Endodermal cell (in vitro differentiated cells): ENCODE results near the gene CBR1. TPM values are rescaled to one million over a fixed set of nuclear protein-coding genes. Genes with fewer than 3 reads are reported as not detected.
"Not testable (repeated sequence)": the region's sequence is repeated elsewhere in the genome, so short reads cannot be mapped to it uniquely, and the experiment has no call there.

ENCODE experiments used
- DNase-seq: peaks from one replicate; pipeline ENCODE4 v3.0.0-alpha.2; 2017
- H3K27ac ChIP-seq: 2 replicates; pipeline ENCODE4 v1.5.1; 2013; ENCODE audit warnings: mild to moderate bottlenecking, low read depth, low read length, moderate library complexity
- H3K27me3 ChIP-seq: 2 replicates; pipeline ENCODE4 v1.6.1; 2013; ENCODE audit warnings: mild to moderate bottlenecking, low read length, moderate library complexity; ENCODE audit not compliant: insufficient read depth, control insufficient read depth, poor library complexity, severe bottlenecking
- H3K36me3 ChIP-seq: 2 replicates; pipeline ENCODE4 v1.7.0; 2013; ENCODE audit warnings: mild to moderate bottlenecking, low read length, moderate library complexity; ENCODE audit not compliant: control insufficient read depth, insufficient read depth
- H3K4me1 ChIP-seq: one replicate; pipeline ENCODE4 v1.7.0; 2013; ENCODE audit warnings: low read length; ENCODE audit not compliant: control insufficient read depth, insufficient read depth
- H3K4me3 ChIP-seq: 2 replicates; pipeline ENCODE4 v1.5.1; 2013; ENCODE audit warnings: mild to moderate bottlenecking, low read length, moderate library complexity
- H3K9ac ChIP-seq: 2 replicates; pipeline ENCODE4 v1.6.1; 2013; ENCODE audit warnings: mild to moderate bottlenecking, low read length, moderate library complexity; ENCODE audit not compliant: poor library complexity, severe bottlenecking; ENCODE audit errors: extremely low read depth
- H3K9me3 ChIP-seq: 2 replicates; pipeline ENCODE4 v1.6.1; 2013; ENCODE audit warnings: mild to moderate bottlenecking, low read length, moderate library complexity; ENCODE audit not compliant: control insufficient read depth
- H3K27ac Mint-ChIP-seq: 2 replicates; pipeline ENCODE4 v1.8.0; 2020; ENCODE audit warnings: mixed read lengths
- H3K27me3 Mint-ChIP-seq: 2 replicates; pipeline ENCODE4 v1.8.0; 2021; ENCODE audit warnings: mild to moderate bottlenecking, mixed read lengths; ENCODE audit not compliant: insufficient read depth
- H3K36me3 Mint-ChIP-seq: 2 replicates; pipeline ENCODE4 v1.8.0; 2020; ENCODE audit warnings: low read depth, mixed read lengths
- H3K4me1 Mint-ChIP-seq: 2 replicates; pipeline ENCODE4 v1.8.0; 2020; ENCODE audit warnings: mixed read lengths
- H3K4me3 Mint-ChIP-seq: 2 replicates; pipeline ENCODE4 v1.8.0; 2020; ENCODE audit warnings: mild to moderate bottlenecking, moderate library complexity, mixed read lengths
- H3K9me3 Mint-ChIP-seq: 2 replicates; pipeline ENCODE4 v1.8.0; 2020; ENCODE audit warnings: mild to moderate bottlenecking, mixed read lengths
- CTCF ChIP-seq: fragments of 200-600 bp; sonication (generic); conservative IDR thresholded peaks from 2 replicates; pipeline ENCODE4 v1.5.0; 2021; ENCODE audit warnings: antibody characterized with exemption, mild to moderate bottlenecking
- WGBS, 2 experiments: methylation state at CpG; one replicate each; pipeline versions ENCODE4 v1.1.5 to v1.1.7; 2013; ENCODE audit warnings: missing lambda C conversion rate in 2 of 2, mixed read lengths in 1 of 2; ENCODE audit not compliant: insufficient coverage in 1 of 2, insufficient read length in 1 of 2; 5-methylcytosine and 5-hydroxymethylcytosine counted together
- total RNA-seq, 2 donors: library from RNA; stranded (reverse); fragmentation: NEBNext Ultra II Directional in 1 of 2; extraction: Animal tissue kit (Norgen Biotek cat#: 25700) in 1 of 2; gene quantifications; 2 replicates in 1 of 2; 3 replicates in 1 of 2; pipeline ENCODE4 v1.2.1, GENCODE V29; 2021

CBR1 gene
- total RNA-seq, 2 donors from 2014 or later: 0.40 to 15.1 TPM

DNA sequence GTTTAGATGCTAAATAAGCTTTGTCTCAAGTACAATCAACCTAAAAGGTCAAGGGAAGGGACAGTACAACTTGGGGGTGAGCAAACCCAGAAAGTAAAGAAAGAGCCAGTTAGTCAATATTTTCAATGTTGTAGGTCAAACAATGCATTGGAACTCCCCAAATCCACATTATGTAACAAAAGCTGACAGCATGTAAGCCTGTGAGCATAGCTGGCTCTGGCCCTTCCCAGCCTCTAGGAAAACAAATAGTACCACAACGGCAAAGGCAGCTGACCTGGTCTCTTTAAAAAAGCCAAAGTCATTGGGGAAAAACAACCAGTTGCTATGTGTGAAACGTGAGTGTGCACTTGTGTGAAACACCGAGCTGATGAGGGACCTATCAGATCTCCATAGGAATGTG, 3.4 kb downstream of the CBR1 start:
- H3K9me3 Mint-ChIP-seq: peaks cover 14% of the 10 kb centered on the region
- peaks cover 23% of the 10 kb centered on the region for H3K4me1 Mint-ChIP-seq
- no peak for TF ChIP-seq CTCF
- H3K36me3 Mint-ChIP-seq: peaks cover 10% of the 10 kb centered on the region
- Histone ChIP-seq H3K27me3 (no peaks in the 10 kb centered on the region), H3K9me3 (peaks cover 15% of the 10 kb centered on the region), H3K4me1 (peaks cover 4% of the 10 kb centered on the region), H3K9ac (no peak overlapping the region), H3K27ac (no peak overlapping the region), H3K4me3 (no peak overlapping the region), H3K36me3 (no peaks in the 10 kb centered on the region)
- H3K27ac Mint-ChIP-seq: no peak overlapping the region
- WGBS, 2 experiments: 71 to 83% methylated on average over 3 of the region's 3 CpGs
- no peak overlapping the region for H3K4me3 Mint-ChIP-seq
- DNase-seq: no peak
- H3K27me3 Mint-ChIP-seq: peaks cover 11% of the 10 kb centered on the region

GRCh38 chr21:36073911-36074310, 4.1 kb downstream of the CBR1 start:
- H3K4me3 ChIP-seq, H3K4me3 Mint-ChIP-seq, H3K27me3 Mint-ChIP-seq, DNase-seq, H3K4me1 ChIP-seq, H3K27ac ChIP-seq, H3K36me3 Mint-ChIP-seq, H3K36me3 ChIP-seq, H3K9ac ChIP-seq, H3K27ac Mint-ChIP-seq, H3K9me3 ChIP-seq, H3K27me3 ChIP-seq: not testable (repeated sequence)
- Mint-ChIP-seq H3K4me1 (peaks cover 23% of the 10 kb centered on the region), H3K9me3 (peaks cover 11% of the 10 kb centered on the region)
- WGBS, 2 experiments: 86 to 100% methylated on average over 1 to 5 of the region's 5 CpGs

DNA sequence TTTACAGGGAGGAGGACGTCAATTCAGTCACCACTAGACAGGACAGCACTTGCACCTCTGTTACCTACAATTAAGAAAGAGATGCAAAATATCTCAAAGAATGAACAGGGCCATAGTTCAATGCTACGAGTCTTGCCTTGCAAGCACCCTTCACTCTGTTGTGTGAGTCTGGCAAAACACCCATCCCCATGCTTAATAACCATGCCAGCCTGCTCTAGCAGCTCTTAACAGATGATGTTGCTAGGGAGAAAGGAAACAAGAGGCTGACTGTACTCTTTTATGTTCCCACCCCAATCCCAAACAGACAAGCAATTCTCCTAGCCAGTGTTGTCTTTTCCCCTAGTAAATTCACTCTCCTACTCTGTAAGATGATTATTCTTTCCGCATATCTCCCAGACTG, 5.3 kb downstream of the CBR1 start:
- WGBS, 2 experiments: 85 to 88% methylated on average over 2 to 3 of the region's 3 CpGs
- Mint-ChIP-seq H3K27ac (no peak overlapping the region), H3K27me3 (peaks cover 7% of the 10 kb centered on the region), H3K9me3 (peaks cover 7% of the 10 kb centered on the region), H3K36me3 (peaks cover 4% of the 10 kb centered on the region), H3K4me3 (no peak overlapping the region), H3K4me1 (peaks cover 23% of the 10 kb centered on the region)
- DNase-seq: no peak
- Histone ChIP-seq H3K27me3 (no peaks in the 10 kb centered on the region), H3K4me3 (no peak overlapping the region), H3K36me3 (no peaks in the 10 kb centered on the region), H3K4me1 (peaks cover 4% of the 10 kb centered on the region), H3K9me3 (no peaks in the 10 kb centered on the region), H3K27ac (no peak overlapping the region), H3K9ac (no peak overlapping the region)
- TF ChIP-seq CTCF: no peak

DNA sequence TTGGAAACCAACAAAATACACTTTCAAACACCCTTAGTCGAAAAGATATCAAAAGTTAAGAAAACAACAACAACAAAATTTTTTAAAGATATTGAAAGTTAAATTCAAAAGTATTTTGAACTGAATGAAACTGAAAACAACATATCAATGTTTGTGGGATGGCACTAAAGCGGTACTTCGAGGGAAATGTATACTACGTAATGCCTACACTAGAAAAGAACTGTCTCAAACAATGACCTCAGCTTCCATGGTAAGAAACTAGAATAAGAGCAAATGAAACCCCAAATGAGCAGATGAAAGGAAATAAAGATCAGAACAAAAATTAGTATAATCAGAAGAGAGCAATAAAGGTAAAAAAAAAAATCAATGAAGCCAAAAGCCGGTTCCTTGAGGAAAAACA, 6.1 kb downstream of the CBR1 start:
- WGBS, 2 experiments: 94 to 100% methylated on average over 1 to 4 of the region's 5 CpGs
- no peak for DNase-seq
- Mint-ChIP-seq H3K27me3 (peaks cover 3% of the 10 kb centered on the region), H3K4me3 (no peak overlapping the region), H3K27ac (no peak overlapping the region), H3K4me1 (peaks cover 23% of the 10 kb centered on the region), H3K36me3 (peaks cover 4% of the 10 kb centered on the region), H3K9me3 (peaks cover 7% of the 10 kb centered on the region)
- no peaks in the 10 kb centered on the region for H3K27me3 ChIP-seq
- H3K36me3 ChIP-seq: no peaks in the 10 kb centered on the region
- no peak overlapping the region for H3K4me3 ChIP-seq
- H3K27ac ChIP-seq: no peak overlapping the region
- no peak overlapping the region for H3K9ac ChIP-seq
- no peak for TF ChIP-seq CTCF
- no peaks in the 10 kb centered on the region for H3K9me3 ChIP-seq
- peaks cover 4% of the 10 kb centered on the region for H3K4me1 ChIP-seq
